Muscle layer of duodenum (tissue), 2 donors: ENCODE results near the gene TAB2.

Source experiments
- H3K27ac ChIP-seq: one replicate; pipeline ENCODE4 v1.7.0; 2013; ENCODE audit warnings: mild to moderate bottlenecking, low read length
- H3K27me3 ChIP-seq: one replicate; pipeline ENCODE4 v1.7.0; 2013; ENCODE audit warnings: low read depth, mild to moderate bottlenecking, control low read depth, low read length
- H3K36me3 ChIP-seq, 2 donors: one replicate each; pipeline ENCODE4 v1.7.0; 2013; ENCODE audit warnings: low read length in 2 of 2, control low read depth in 1 of 2, mild to moderate bottlenecking in 1 of 2; ENCODE audit not compliant: insufficient read depth in 2 of 2, control insufficient read depth in 1 of 2
- H3K4me1 ChIP-seq, 2 donors: one replicate each; pipeline ENCODE4 v1.7.0; 2013; ENCODE audit warnings: low read length in 2 of 2, mild to moderate bottlenecking in 2 of 2, control low read depth in 1 of 2, moderate library complexity in 1 of 2; ENCODE audit not compliant: insufficient read depth in 2 of 2, control insufficient read depth in 1 of 2
- H3K4me3 ChIP-seq, 2 donors: one replicate each; pipeline ENCODE4 v1.7.0; 2013; ENCODE audit warnings: low read length in 2 of 2, low read depth in 1 of 2, mild to moderate bottlenecking in 1 of 2
- H3K9me3 ChIP-seq, 2 donors: one replicate each; pipeline ENCODE4 v1.7.0; 2013; ENCODE audit warnings: low read length in 2 of 2, control low read depth in 1 of 2, mild to moderate bottlenecking in 1 of 2; ENCODE audit not compliant: control insufficient read depth in 1 of 2
- donor health status: healthy.

TAB2 gene

DNA sequence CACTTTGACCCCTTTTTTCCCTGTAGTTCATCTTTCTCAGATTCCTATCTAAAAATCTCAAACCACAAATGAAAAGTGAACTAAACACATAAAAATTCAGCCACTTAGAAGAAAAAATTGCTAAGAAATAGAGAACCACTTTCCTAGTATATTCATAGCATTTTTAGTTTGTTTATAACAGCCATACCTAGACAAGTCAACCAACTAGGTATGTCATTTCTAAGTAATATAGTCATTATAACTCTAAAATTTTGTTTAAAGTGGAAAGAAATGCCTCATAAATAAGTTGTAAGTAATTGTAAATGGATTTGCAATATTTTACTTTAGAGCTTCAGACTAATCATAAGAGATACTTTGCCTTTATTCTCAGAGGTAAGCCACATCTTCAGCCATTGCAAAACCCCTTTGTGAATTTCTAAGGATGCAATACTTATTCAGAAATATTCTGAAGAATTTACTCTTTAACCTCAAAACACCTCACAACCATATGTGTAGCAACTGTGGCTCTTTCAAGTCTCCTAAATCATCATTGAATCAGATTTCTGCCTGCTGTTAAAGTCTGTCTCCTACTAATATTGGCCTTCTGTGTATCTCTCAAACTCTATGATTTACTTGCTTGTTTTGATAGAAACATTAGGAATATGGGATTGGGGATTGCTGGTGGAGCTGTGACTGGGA, 75.6 kb downstream of the TAB2 start:
- H3K4me3 ChIP-seq, result no peak overlapping the region
- H3K9me3 ChIP-seq, result no peaks in the 10 kb centered on the region
- H3K27me3 ChIP-seq, result no peaks in the 10 kb centered on the region
- peaks cover 5 to 6% of the 10 kb centered on the region in 2 donors for H3K36me3 ChIP-seq
- H3K4me1 ChIP-seq, result peaks cover 0 to 10% of the 10 kb centered on the region in 2 donors
- H3K27ac ChIP-seq, result no peak overlapping the region

DNA sequence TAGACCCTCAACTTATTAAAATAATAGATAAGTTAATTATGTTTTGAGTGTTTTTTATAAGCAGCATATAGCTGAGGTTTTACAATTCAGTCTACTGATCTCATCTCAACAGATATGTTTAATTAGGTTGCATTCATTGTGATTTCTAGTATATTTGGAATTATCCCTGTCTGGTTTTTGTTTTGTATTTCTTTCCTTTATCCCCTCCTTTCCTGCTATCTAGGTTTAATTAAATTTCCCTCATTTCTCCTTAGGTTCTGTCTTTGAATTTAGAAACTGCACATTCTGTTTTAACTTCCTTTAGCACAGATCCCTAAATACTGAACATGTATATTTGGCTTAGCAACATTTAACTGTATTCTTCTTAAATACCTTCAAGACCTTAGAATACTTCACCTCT, 77.7 kb downstream of the TAB2 start:
- Histone ChIP-seq H3K9me3 (no peaks in the 10 kb centered on the region), H3K4me1 (peaks cover 0 to 9% of the 10 kb centered on the region in 2 donors), H3K27ac (no peak overlapping the region), H3K36me3 (peaks cover 8 to 9% of the 10 kb centered on the region in 2 donors), H3K4me3 (no peak overlapping the region), H3K27me3 (no peaks in the 10 kb centered on the region)

DNA sequence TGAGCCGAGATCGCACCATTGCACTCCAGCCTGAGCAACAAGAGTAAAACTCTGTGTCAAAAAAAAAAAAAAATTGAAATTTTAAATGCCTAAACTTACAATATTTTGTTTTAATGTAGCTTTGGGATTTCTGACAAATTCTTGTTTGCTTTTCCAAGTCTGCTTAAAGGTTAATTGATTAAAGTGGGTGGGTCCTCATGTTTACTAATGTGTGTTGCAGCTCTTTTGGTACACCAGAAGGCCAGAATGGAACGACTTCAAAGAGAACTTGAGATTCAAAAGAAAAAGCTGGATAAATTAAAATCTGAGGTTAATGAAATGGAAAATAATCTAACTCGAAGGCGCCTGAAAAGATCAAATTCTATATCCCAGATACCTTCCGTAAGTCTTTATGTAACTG, 79.9 kb downstream of the TAB2 start:
- Histone ChIP-seq H3K4me3 (no peak overlapping the region), H3K4me1 (peaks cover 0 to 9% of the 10 kb centered on the region in 2 donors), H3K27ac (no peak overlapping the region), H3K36me3 (peaks cover 16% of the 10 kb centered on the region in 2 donors), H3K27me3 (no peaks in the 10 kb centered on the region), H3K9me3 (no peaks in the 10 kb centered on the region)

DNA sequence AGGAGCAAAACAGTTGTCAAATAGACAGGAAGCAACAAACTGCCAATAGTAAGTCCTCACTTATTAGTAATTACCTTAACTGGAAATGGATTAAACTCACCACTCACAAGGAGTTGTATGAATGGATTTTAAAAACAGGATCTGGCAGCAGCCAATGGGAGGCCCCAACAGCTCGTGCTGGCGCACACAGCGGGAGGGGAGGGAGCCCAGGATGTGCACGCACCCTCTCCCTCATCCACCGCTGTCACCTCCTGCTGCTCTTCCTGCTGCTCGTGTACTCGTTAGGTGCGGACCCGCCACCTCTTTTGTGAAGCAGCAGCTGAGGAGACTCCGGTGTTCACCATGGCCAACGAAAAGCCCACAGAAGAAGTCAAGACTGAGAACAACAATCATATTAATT, 82.5 kb downstream of the TAB2 start, which contains the start of gene SUMO4:
Gene SUMO4 (plus strand): TSS at position 213 of the 400 bp plus-strand sequence. CDS start 130 bp downstream, at position 343.
- no peaks in the 10 kb centered on the region for H3K4me1 ChIP-seq
- peaks cover 16 to 23% of the 10 kb centered on the region in 2 donors for H3K36me3 ChIP-seq
- no peaks in the 10 kb centered on the region for H3K9me3 ChIP-seq
- H3K4me3 ChIP-seq, result no peak within 1 kb of the TSS
- no peak within 1 kb of the TSS for H3K27ac ChIP-seq
- no peaks in the 10 kb centered on the region for H3K27me3 ChIP-seq

DNA sequence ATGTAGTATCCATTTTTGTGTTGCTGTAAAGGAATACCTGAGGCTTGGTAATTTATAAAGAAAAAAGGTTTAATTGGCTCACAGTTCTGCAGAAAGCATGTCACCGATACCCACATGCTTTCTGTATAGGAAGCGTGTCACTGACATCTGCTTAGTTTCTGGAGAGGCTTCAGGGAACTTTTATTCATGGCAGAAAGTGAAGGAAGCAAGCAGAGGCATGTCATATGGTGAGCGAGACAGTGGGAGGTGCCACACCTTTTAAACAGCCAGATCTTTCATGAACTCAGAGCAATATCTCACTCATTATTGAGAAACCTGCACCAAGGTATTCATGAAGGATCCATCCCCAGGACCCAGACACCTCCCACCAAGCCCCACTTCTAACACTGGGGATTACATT, 86.0 kb downstream of the TAB2 start:
- Histone ChIP-seq H3K27me3 (no peaks in the 10 kb centered on the region), H3K4me3 (no peak overlapping the region), H3K27ac (no peak overlapping the region), H3K4me1 (no peaks in the 10 kb centered on the region), H3K9me3 (no peaks in the 10 kb centered on the region), H3K36me3 (peaks cover 10 to 35% of the 10 kb centered on the region in 2 donors)

DNA sequence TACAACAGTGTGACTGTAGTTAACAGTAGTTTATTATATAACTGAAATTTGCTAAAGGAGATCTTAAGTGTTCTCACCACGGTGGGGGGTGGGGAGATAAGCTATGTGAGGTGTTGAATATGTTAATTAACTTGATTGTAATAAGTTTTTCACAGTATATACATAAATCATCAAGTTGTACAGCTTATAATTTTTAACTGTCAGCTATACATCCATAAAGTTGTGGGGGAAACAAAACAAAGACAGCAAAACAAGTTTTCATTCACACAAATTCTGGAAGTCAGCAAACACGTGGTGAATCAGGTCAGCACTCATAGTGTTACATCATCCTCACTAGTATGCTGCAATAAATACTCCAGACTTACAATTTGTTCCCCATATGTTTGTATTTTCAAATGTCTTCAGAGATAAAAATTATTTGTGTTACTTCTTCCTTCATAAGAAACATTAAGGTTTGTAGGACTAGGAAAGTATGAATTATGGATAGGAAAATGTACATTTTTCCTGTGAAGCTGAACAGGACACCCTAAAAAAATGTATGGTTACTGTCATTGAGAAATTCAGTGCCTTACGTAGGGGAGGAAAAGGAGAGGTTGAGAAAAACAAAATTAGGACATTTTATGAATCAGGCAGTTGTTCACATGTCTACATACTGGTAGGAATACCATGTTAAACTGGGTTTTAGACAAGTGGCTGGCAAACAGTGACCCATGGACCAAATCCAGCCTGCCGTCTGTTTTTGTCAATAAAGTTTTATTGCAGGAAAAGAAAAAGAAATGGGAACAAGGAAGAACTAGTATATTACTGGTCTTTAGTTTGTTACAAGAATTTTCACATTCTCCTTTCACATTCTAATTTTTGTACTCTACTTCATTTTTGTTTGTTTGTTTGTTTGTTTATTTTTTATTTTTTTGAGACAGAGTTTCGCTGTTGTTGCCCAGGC, 88.6 kb downstream of the TAB2 start:
- Histone ChIP-seq H3K4me3 (no peak overlapping the region), H3K27ac (no peak overlapping the region), H3K36me3 (peaks cover 12 to 37% of the 10 kb centered on the region in 2 donors), H3K9me3 (no peaks in the 10 kb centered on the region), H3K4me1 (no peaks in the 10 kb centered on the region), H3K27me3 (no peaks in the 10 kb centered on the region)

DNA sequence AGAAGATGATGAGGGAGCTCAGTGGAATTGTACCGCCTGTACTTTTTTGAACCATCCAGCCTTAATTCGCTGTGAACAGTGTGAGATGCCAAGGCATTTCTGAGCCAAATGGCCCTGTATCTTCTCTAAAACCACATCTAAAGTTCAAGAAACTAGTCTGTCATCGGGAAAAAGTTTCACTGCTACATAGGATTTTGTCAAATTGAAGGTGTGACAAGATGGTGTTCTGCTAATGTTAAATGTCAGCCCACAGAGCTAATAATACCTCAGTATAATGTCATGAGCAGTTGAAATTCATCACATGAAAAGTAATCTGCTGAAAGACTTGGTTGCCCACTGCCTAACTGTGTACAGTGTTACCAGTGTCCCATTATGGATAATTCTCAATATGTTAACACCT, 92.1 kb downstream of the TAB2 start:
- no peak overlapping the region for H3K27ac ChIP-seq
- H3K27me3 ChIP-seq, result no peaks in the 10 kb centered on the region
- H3K4me3 ChIP-seq, result no peak overlapping the region
- no peaks in the 10 kb centered on the region for H3K4me1 ChIP-seq
- H3K9me3 ChIP-seq, result no peaks in the 10 kb centered on the region
- H3K36me3 ChIP-seq, result peaks cover 12 to 31% of the 10 kb centered on the region in 2 donors

DNA sequence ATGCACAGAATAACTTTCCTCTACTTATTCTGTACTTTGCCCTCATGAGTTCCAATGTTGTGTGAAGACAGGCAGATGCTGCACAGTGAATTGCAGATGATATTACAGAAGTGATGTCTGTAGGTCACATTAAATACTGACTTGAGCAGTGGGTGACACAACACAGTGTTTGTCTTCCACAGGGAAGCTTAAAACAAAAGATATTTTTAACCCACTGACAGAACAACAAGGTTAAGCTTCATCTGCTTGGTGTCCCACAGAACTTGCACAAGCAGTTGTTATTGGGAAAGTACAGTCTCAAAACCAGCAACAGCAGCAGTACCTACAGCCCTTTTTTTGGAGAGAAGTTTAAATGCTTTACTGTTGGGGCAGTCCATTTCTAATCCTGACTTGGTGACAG, 93.0 kb downstream of the TAB2 start:
- Histone ChIP-seq H3K27ac (no peak overlapping the region), H3K27me3 (no peaks in the 10 kb centered on the region), H3K9me3 (no peaks in the 10 kb centered on the region), H3K4me1 (no peaks in the 10 kb centered on the region), H3K4me3 (no peak overlapping the region), H3K36me3 (peaks cover 12 to 24% of the 10 kb centered on the region in 2 donors)

DNA sequence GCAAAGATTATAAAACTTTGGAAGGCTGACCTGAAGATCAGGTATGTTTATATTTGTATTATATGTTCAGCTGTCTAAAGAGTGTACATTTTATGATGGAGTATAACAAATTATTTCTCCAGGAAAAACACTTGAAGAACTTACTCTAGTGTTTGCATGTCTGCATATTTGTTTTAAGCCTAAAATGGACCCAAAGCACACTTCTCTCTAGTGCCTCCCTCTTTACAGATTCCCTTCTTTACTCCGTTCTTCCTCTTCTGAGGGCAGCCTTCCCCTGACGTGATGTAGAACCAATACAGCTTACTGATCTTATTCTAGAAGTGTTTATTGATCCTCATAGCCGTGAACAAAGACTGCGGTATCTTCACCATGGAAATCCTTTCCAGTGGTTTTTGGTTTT, 96.5 kb downstream of the TAB2 start:
- peaks cover 12 to 16% of the 10 kb centered on the region in 2 donors for H3K36me3 ChIP-seq
- H3K9me3 ChIP-seq, result no peaks in the 10 kb centered on the region
- H3K4me3 ChIP-seq, result no peak overlapping the region
- no peaks in the 10 kb centered on the region for H3K4me1 ChIP-seq
- no peaks in the 10 kb centered on the region for H3K27me3 ChIP-seq
- H3K27ac ChIP-seq, result no peak overlapping the region

DNA sequence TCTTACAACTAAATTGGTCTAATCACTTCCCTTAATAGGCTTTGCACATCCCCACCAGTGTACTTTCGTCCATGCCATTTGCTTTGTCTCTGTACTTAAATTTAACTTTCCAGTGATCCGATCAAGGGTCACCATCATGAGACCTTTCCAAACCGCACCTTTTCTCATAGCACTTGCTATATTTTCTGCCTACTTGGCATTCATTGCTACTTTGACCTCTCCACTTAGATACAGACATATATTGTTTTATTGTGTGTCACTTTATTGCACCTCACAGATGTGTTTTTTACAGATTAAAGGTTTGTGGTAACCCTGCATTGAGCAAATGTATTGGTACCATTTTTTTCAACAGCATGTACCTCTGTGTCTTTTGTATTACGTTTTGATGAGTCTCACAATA, 97.3 kb downstream of the TAB2 start:
- no peaks in the 10 kb centered on the region for H3K9me3 ChIP-seq
- H3K27ac ChIP-seq, result no peak overlapping the region
- H3K27me3 ChIP-seq, result no peaks in the 10 kb centered on the region
- peaks cover 9 to 12% of the 10 kb centered on the region in 2 donors for H3K36me3 ChIP-seq
- no peaks in the 10 kb centered on the region for H3K4me1 ChIP-seq
- H3K4me3 ChIP-seq, result no peak overlapping the region

DNA sequence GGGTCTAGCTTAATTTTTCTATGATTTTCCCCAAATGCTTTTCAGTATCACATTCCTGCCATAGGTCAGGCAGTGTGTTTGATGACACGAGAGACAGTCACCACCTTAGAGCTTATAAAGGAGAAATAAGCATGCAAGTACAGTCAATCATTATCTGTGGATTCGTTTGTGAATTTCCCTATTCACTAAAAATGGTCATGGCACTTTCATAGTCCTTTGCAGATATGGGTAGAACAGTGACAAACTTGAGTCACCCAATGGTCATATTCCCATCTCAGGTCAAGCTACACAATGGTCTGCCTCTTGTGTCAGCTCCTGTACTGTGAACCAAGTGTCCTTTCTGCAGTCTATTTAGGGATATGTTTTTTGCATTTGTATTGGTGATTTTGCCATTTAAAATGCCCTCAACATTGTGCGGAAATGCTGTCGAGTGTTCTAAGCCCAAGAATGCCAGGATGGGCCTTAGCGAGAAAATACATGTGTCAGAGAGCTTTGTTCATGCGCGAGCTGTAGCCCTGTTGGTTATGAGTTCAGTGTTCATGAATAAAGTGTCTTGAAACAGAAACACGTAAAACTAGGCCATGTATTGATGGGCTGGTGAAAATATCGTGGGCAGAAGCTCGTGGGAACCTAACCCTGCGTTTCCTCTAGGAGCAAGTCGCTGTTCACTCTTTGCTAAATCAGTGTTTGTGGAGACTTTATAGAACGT, 102.3 kb downstream of the TAB2 start:
- Histone ChIP-seq H3K4me1 (peaks cover 3 to 7% of the 10 kb centered on the region in 2 donors), H3K4me3 (no peak overlapping the region), H3K36me3 (no peaks in the 10 kb centered on the region), H3K27ac (no peak overlapping the region), H3K9me3 (no peaks in the 10 kb centered on the region), H3K27me3 (no peaks in the 10 kb centered on the region)
